Gastroesophageal sphincter (tissue), 4 donors: ENCODE measurements around the gene CRYAB. TPM values are rescaled to one million over a fixed set of nuclear protein-coding genes. Genes with fewer than 3 reads are reported as not detected.

Source experiments
- ATAC-seq: fragments of 150-250 bp; one replicate; pipeline ENCODE4 v1.9.1; 2016; ENCODE audit warnings: mild to moderate bottlenecking, moderate library complexity
- H3K27ac ChIP-seq, 4 donors: fragments of 200-600 bp; sonication (generic) in 3 of 4; 1 replicate in 3 of 4; 2 replicates in 1 of 4; pipeline ENCODE4 v1.5.1; 2016 to 2019
- H3K27me3 ChIP-seq: fragments of 200-600 bp; sonication (generic); one replicate; pipeline ENCODE4 v1.5.1; 2019
- H3K36me3 ChIP-seq, 2 donors: fragments of 200-600 bp; sonication (generic); one replicate each; pipeline ENCODE4 v1.5.1; 2019; ENCODE audit warnings: control low read depth in 1 of 2
- H3K4me1 ChIP-seq, 3 donors: fragments of 200-600 bp; sonication (generic); 1 replicate in 2 of 3; 2 replicates in 1 of 3; pipeline ENCODE4 v1.5.1; 2016 to 2019; ENCODE audit warnings: control low read depth in 2 of 3
- H3K4me3 ChIP-seq, 2 donors: fragments of 200-600 bp; sonication (generic); one replicate each; pipeline ENCODE4 v1.5.1; 2019; ENCODE audit warnings: mild to moderate bottlenecking in 1 of 2, moderate library complexity in 1 of 2
- H3K9me3 ChIP-seq, 3 donors: fragments of 200-600 bp; sonication (generic); one replicate each; pipeline ENCODE4 v1.5.1; 2017 to 2019; ENCODE audit warnings: control low read depth in 2 of 3
- EP300 ChIP-seq: sonication (generic); formaldehyde crosslinking; IDR thresholded peaks from one replicate; pipeline ENCODE4 v1.6.1; 2017; ENCODE audit warnings: antibody characterized with exemption, mild to moderate bottlenecking
- POLR2A ChIP-seq, 2 donors: fragments of 450-650 bp; IDR thresholded peaks; one replicate each; pipeline ENCODE4 v1.6.1; 2017; ENCODE audit warnings: antibody characterized with exemption in 2 of 2, mild to moderate bottlenecking in 2 of 2, moderate library complexity in 1 of 2
- POLR2AphosphoS5 ChIP-seq: sonication (generic); formaldehyde crosslinking; IDR thresholded peaks from one replicate; pipeline ENCODE4 v1.6.1; 2017; ENCODE audit warnings: antibody characterized with exemption
- WGBS, 2 donors: methylation state at CpG; one replicate each; pipeline ENCODE4 v1.1.5; 2018; ENCODE audit warnings: low coverage in 1 of 2; 5-methylcytosine and 5-hydroxymethylcytosine counted together
- total RNA-seq, 4 donors: library from RNA; depleted of rRNA; stranded (reverse); fragments of >200 nt; gene quantifications; one replicate each; pipeline ENCODE4 v1.1.0, GENCODE V29; 2016
- TF ChIP-seq, protein P1 (sequence below), 4 experiments: fragments of 200-600 bp in 2 of 4; fragments of 450-650 bp in 2 of 4; sonication (generic) in 1 of 4; IDR thresholded peaks; one replicate each; pipeline ENCODE4 v1.5.1; 2017 to 2019; ENCODE audit warnings: antibody characterized with exemption in 4 of 4, mild to moderate bottlenecking in 2 of 4, moderate library complexity in 2 of 4

CRYAB gene
- total RNA-seq, 4 donors from 2014 or later = 254 to 440 (median 294) TPM

DNA sequence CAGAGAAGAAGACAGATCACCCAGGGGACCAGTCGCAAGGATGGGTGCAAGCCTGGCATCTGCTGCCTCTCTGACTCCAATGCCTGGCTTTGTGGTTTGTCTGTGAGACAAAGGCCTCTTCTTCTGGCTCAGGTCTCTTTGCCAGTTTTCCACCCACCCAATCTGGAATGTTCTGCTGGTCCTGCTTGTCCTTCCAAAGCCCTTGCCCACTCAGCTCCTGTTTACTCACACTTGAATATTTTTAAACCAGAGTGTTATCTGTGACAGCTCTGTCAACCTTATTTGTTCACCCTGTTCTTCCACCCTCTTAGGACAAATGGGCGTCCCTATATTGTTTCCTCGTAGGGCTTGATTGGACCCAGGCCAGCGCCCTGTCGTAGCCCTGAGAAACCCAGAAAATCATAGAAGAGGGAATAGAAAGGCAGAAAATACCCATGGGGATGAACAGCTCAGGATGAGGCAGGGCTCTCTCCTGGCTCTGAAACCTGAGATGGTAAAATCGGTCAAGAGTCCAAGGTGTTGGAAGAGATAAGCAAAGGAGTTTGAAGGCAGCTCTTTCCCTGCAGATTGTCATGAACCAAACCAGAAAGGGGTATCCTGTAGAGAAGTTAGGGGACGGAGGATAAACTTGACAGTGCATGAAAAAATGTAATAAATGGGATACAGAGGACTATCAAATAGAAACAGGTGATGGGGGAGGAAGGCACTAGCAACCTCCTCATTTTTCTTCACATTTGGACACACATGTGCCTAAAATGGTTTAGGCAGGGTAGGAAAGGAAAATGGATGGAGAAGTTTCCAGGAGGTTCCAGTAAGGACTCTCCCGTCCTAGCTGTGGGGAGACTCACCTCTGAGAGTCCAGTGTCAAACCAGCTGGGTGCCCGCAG lies 651 bp downstream of the CRYAB start:
- Histone ChIP-seq H3K4me3 (peak overlapping the region; percentile 75 to 80), H3K36me3 (peaks cover 0 to 30% of the 10 kb centered on the region in 2 donors), H3K9me3 (no peaks in the 10 kb centered on the region), H3K27me3 (no peaks in the 10 kb centered on the region), H3K4me1 (peaks cover 0 to 57% (median 0%) of the 10 kb centered on the region in 3 donors), H3K27ac (peak overlapping the region; percentile 98 to 100 (median 100))
- TF ChIP-seq EP300 = no peak
- TF ChIP-seq POLR2A (IDR thresholded peaks at IDR 0.05) = peak in 1 of 2 donors; percentile 22
- TF ChIP-seq POLR2AphosphoS5 = peak; percentile 55
- ATAC-seq = no peak
- WGBS, 2 donors = 20 to 22% methylated on average over 3 to 8 of the region's 9 CpGs

DNA sequence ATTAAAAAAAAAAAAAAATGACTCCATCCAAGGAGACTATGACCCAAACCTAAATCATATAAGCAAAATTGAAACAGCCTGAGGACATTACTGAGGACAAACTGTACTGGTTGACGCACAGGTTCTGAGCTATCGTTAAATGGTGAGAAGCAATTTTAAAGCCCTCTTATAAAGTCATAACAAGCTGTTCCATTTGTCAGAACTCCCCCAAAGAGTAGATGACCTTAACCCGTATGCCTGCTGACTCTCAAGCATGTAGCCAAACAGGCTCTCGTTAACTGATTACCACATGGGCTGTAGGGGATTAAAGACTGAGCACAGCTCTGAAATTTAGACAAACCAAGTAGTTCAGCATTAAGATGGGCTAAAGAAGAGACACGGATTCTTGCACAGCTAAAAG lies 2.2 kb downstream of the CRYAB start:
- 28 to 62% methylated on average over 4 to 5 of the region's 5 CpGs for WGBS, 2 donors

DNA sequence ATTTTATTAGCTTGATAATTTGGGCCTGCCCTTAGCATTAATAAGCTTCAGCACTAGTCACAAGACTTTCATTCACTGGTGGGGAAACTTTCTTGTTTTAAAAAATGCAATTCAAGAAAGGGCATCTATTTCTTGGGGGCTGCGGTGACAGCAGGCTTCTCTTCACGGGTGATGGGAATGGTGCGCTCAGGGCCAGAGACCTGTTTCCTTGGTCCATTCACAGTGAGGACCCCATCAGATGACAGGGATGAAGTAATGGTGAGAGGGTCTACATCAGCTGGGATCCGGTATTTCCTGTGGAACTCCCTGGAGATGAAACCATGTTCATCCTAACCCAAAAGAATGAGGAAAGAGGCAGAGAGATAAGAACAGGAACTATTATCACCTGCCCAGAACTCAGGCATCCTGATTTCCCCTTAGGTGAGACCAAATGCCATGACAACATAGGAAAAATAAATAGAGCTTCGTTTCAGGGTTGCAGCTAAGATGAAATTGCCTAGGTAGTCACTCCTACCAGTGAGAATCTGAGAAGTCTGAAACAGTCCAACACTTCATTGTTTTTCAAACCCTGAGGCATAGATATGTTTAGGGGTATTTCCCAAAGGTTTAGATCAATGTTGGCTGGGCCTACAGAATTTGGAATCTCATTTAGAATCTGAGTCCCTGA lies 2.8 kb downstream of the CRYAB start:
- WGBS, 2 donors = 39 to 67% methylated on average over 2 to 4 of the region's 5 CpGs
- no peak for ATAC-seq
- Histone ChIP-seq H3K27ac (peak overlapping the region; percentile 7 to 100 (median 65)), H3K9me3 (no peaks in the 10 kb centered on the region), H3K4me3 (peak overlapping the region in 1 of 2 donors; percentile 75), H3K36me3 (peaks cover 0 to 30% of the 10 kb centered on the region in 2 donors), H3K27me3 (no peaks in the 10 kb centered on the region), H3K4me1 (peaks cover 0 to 35% (median 0%) of the 10 kb centered on the region in 3 donors)
- TF ChIP-seq POLR2AphosphoS5 = no peak
- TF ChIP-seq, protein P1, sequence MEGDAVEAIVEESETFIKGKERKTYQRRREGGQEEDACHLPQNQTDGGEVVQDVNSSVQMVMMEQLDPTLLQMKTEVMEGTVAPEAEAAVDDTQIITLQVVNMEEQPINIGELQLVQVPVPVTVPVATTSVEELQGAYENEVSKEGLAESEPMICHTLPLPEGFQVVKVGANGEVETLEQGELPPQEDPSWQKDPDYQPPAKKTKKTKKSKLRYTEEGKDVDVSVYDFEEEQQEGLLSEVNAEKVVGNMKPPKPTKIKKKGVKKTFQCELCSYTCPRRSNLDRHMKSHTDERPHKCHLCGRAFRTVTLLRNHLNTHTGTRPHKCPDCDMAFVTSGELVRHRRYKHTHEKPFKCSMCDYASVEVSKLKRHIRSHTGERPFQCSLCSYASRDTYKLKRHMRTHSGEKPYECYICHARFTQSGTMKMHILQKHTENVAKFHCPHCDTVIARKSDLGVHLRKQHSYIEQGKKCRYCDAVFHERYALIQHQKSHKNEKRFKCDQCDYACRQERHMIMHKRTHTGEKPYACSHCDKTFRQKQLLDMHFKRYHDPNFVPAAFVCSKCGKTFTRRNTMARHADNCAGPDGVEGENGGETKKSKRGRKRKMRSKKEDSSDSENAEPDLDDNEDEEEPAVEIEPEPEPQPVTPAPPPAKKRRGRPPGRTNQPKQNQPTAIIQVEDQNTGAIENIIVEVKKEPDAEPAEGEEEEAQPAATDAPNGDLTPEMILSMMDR (IDR thresholded peaks at IDR 0.05) = no peak

More for the DNA sequence above, 2.2 kb downstream of the CRYAB start:
- no peaks in the 10 kb centered on the region for H3K9me3 ChIP-seq
- H3K4me1 ChIP-seq = peaks cover 0 to 41% (median 0%) of the 10 kb centered on the region in 3 donors
- no peaks in the 10 kb centered on the region for H3K27me3 ChIP-seq
- H3K27ac ChIP-seq = peak overlapping the region; percentile 98 to 100 (median 100)
- H3K36me3 ChIP-seq = peaks cover 0 to 30% of the 10 kb centered on the region in 2 donors
- peak overlapping the region; percentile 75 to 80 for H3K4me3 ChIP-seq
- TF ChIP-seq POLR2A (IDR thresholded peaks at IDR 0.05) = no peak
- TF ChIP-seq, protein P1 (IDR thresholded peaks at IDR 0.05) = no peak
- TF ChIP-seq POLR2AphosphoS5 = no peak
- no peak for TF ChIP-seq EP300
- no peak for ATAC-seq

DNA sequence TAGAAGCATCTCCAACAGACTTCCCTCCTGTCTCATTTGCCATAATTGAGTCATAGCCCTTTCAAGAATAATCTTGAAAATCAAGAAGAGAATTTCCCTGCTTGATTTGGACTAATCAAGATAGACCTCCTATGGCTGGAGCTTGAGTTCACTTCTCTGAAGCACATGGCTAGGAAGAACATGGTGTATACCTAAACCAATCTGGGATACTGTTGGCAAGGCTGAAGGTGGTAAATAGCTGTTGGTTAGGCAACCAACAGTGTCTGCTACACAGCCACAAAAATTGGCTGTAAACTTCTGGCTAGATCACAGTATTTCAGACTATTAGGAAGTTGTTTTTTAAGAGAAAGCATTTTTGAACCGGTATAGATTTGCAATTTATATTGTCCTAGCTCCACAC lies 4.9 kb downstream of the CRYAB start:
- Histone ChIP-seq H3K27me3 (no peaks in the 10 kb centered on the region), H3K27ac (no peak overlapping the region), H3K9me3 (no peaks in the 10 kb centered on the region), H3K4me1 (peaks cover 0 to 29% (median 0%) of the 10 kb centered on the region in 3 donors), H3K36me3 (peaks cover 0 to 30% of the 10 kb centered on the region in 2 donors), H3K4me3 (no peak overlapping the region)
- WGBS, 2 donors = 67 to 88% methylated on average over 1 of the region's 1 CpG
- TF ChIP-seq POLR2AphosphoS5 = no peak
- TF ChIP-seq, protein P1 (IDR thresholded peaks at IDR 0.05) = no peak
- TF ChIP-seq EP300 = no peak
- TF ChIP-seq POLR2A (IDR thresholded peaks at IDR 0.05) = no peak
- ATAC-seq = no peak

DNA sequence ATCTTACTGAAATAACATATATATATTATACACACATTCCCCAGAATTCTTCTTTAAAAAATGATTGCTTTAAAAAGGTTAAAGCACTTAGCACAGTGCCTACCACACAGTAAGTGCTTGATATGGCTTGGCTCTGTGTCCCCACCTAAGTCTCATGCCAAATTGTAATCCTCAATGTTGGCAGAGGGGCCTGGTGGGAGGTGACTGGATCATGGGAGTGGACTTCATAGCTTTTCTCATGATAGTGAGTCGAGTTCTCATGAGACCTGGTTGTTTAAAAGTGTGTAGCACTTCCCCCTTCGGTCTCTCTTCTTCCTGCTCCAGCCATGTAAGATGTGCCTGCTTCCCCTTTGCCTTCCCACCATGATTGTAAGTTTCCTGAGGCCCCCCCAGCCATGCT lies 6.2 kb downstream of the CRYAB start:
- H3K9me3 ChIP-seq = no peaks in the 10 kb centered on the region
- no peak overlapping the region for H3K4me3 ChIP-seq
- no peak overlapping the region for H3K27ac ChIP-seq
- no peaks in the 10 kb centered on the region for H3K27me3 ChIP-seq
- TF ChIP-seq, protein P1 (IDR thresholded peaks at IDR 0.05) = no peak
- TF ChIP-seq POLR2AphosphoS5 (no peak), EP300 (no peak), POLR2A (IDR thresholded peaks at IDR 0.05) (no peak)
- peaks cover 0 to 30% of the 10 kb centered on the region in 2 donors for H3K36me3 ChIP-seq
- H3K4me1 ChIP-seq = peaks cover 0 to 27% (median 0%) of the 10 kb centered on the region in 3 donors
- 43 to 72% methylated on average over 1 to 2 of the region's 2 CpGs for WGBS, 2 donors
- ATAC-seq = no peak
